Lower leg skin (tissue), 4 donors: Measurements from ENCODE around the gene GPHA2. TPM values are rescaled to one million over a fixed set of nuclear protein-coding genes. Genes with fewer than 3 reads are reported as not detected.

Experiments
- DNase-seq, 2 donors: peaks; one replicate each; pipeline ENCODE4 v3.0.0-alpha.2; 2019; ENCODE audit warnings: low spot score in 2 of 2
- H3K4me3 ChIP-seq: fragments of 200-600 bp; sonication (generic); 2 replicates; pipeline ENCODE4 v1.5.1; 2017; ENCODE audit warnings: mild to moderate bottlenecking, low read depth; ENCODE audit not compliant: poor library complexity, severe bottlenecking
- POLR2A ChIP-seq, 2 donors: fragments of 450-650 bp; IDR thresholded peaks; one replicate each; pipeline ENCODE4 v1.6.1; 2016 to 2017; ENCODE audit warnings: antibody characterized with exemption in 2 of 2, mild to moderate bottlenecking in 1 of 2, moderate library complexity in 1 of 2
- WGBS, 2 donors: methylation state at CpG; one replicate each; pipeline ENCODE4 v1.1.5; 2018; 5-methylcytosine and 5-hydroxymethylcytosine counted together
- intact Hi-C: fragments of 100-400 bp; cut with DNase I; formaldehyde crosslinking; loops from one replicate; pipeline ENCODE4 v1.15.0; 2023; ENCODE audit warnings: low total_unique reads
- total RNA-seq, 4 donors: library from RNA; depleted of rRNA; stranded (reverse); fragments of >200 nt; gene quantifications; one replicate each; pipeline ENCODE4 v1.1.0, GENCODE V29; 2016
- TF ChIP-seq, protein P1 (sequence below), 3 donors: fragments of 450-650 bp; IDR thresholded peaks; one replicate each; pipeline ENCODE4 v1.5.1; 2016; ENCODE audit warnings: antibody characterized with exemption in 3 of 3, mild to moderate bottlenecking in 3 of 3, moderate library complexity in 2 of 3

The GPHA2 gene
- total RNA-seq, 4 donors from 2014 or later: not detected

DNA sequence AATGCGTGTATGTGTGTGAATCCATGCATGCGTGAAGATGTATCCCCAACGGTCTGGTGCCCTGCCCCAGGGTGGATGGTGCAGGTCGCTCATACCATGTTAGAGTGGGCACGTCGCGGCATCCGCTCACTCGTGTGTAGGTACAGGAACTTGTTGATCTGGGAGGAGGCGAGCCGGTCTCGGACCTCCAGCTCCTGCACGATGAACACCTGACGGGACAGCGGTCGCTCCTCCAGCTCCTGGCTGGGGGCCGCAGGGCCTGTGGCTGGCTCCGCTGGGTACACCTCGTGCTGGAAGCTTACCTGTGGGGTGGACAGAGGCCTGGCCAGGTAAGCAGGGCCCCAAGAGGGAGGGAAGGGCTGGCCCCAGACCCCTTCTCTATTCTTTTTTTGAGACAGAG lies 37.2 kb downstream of the GPHA2 start:
- intact Hi-C loops: no loop called here
- TF ChIP-seq, protein P1, sequence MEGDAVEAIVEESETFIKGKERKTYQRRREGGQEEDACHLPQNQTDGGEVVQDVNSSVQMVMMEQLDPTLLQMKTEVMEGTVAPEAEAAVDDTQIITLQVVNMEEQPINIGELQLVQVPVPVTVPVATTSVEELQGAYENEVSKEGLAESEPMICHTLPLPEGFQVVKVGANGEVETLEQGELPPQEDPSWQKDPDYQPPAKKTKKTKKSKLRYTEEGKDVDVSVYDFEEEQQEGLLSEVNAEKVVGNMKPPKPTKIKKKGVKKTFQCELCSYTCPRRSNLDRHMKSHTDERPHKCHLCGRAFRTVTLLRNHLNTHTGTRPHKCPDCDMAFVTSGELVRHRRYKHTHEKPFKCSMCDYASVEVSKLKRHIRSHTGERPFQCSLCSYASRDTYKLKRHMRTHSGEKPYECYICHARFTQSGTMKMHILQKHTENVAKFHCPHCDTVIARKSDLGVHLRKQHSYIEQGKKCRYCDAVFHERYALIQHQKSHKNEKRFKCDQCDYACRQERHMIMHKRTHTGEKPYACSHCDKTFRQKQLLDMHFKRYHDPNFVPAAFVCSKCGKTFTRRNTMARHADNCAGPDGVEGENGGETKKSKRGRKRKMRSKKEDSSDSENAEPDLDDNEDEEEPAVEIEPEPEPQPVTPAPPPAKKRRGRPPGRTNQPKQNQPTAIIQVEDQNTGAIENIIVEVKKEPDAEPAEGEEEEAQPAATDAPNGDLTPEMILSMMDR (IDR thresholded peaks at IDR 0.05): no peak
- TF ChIP-seq POLR2A (IDR thresholded peaks at IDR 0.05): no peak
- 94 to 95% methylated on average over 19 of the region's 19 CpGs for WGBS, 2 donors
- DNase-seq: no peak
- no peak overlapping the region for H3K4me3 ChIP-seq

DNA sequence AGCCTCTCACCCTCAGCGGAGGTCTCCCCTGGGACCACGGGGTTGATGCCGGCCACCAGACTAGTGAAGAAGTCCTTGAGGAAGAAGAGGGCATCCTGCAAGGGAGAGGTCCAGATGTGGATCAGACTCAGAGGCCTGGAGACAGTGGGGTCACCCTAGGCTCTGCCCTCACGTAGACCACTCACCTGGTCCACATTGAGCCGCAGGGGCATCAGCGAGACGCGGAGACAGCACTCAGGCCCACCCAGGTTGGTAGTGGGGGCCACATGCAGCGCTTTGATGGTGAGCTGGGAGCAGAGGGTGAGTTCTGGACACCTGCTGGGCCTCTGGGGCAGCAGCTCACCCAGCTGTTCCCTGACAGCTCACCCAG lies 37.6 kb downstream of the GPHA2 start:
- no peak for DNase-seq
- TF ChIP-seq POLR2A (IDR thresholded peaks at IDR 0.05): no peak
- TF ChIP-seq, protein P1 (IDR thresholded peaks at IDR 0.05): no peak
- intact Hi-C loops: no loop called here
- WGBS, 2 donors: 92 to 94% methylated on average over 9 of the region's 9 CpGs
- H3K4me3 ChIP-seq: no peak overlapping the region

DNA sequence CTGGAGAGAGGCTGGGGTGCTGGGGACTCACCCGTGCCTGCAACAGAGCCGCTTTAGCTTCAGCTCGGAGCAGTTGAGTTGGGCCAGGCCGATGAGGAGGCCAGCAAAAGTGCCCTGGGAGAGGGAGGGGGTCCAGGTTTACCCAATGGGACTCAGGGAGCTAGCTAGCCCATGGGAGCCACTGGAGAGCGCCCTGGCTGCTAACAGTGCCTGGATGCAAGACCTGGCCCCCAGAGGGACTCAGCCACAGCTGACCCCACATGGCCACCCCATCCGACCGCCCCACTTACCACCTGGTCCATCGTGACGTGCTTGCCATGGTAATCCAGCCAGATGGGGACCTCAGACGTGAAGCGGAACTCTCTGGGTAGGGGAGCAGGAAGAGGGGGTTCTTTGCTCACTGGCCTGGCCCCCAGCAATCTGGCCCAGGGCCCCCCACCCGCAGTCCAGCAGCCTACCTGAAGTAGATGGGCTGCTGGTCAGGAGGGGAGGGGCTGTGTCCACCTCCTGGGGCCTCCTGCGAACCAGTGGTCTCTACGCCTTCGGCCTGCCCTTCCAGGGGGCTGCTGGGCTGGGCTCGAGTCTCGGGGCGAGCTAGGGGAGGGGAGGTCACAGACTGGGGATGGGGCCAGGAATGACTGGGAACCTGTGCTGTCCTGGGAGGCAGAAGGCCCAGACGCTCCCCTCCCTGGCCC lies 38.2 kb downstream of the GPHA2 start:
- intact Hi-C loops: no loop called here
- H3K4me3 ChIP-seq: no peak overlapping the region
- TF ChIP-seq POLR2A (IDR thresholded peaks at IDR 0.05): no peak
- TF ChIP-seq, protein P1 (IDR thresholded peaks at IDR 0.05): no peak
- no peak for DNase-seq
- WGBS, 2 donors: 91% methylated on average over 11 to 19 of the region's 19 CpGs

DNA sequence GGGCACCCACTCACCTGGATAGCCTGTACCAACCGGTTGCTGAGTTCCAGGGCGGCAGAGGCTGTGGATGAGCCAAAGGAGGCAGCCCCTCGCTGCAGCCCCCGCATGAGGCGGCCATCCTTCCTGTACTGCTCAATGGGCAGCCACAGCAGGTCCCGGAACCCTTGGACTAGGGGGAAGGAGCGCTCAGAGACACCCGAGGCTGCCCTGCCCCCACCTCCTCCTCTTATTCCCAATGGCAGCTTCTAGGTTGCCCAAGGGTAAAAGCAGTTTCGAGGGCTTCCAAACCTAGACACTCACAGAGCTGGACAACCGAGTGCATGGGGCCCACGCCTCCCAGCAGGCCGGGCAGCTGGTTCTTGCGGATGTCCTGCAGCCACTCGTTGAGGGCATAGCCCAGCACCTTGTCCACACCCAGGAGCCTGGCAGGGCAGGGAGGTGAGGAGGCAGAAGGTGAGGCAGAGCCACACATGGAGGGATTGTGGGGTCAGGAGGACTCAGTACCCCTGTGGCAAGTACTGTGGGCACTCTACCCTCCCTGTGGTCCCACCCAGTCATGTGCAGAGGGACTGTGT lies 39.2 kb downstream of the GPHA2 start:
- no peak overlapping the region for H3K4me3 ChIP-seq
- TF ChIP-seq POLR2A (IDR thresholded peaks at IDR 0.05): no peak
- TF ChIP-seq, protein P1 (IDR thresholded peaks at IDR 0.05): no peak
- no peak for DNase-seq
- intact Hi-C loops: no loop called here
- WGBS, 2 donors: 72 to 90% methylated on average over 12 to 14 of the region's 14 CpGs

DNA sequence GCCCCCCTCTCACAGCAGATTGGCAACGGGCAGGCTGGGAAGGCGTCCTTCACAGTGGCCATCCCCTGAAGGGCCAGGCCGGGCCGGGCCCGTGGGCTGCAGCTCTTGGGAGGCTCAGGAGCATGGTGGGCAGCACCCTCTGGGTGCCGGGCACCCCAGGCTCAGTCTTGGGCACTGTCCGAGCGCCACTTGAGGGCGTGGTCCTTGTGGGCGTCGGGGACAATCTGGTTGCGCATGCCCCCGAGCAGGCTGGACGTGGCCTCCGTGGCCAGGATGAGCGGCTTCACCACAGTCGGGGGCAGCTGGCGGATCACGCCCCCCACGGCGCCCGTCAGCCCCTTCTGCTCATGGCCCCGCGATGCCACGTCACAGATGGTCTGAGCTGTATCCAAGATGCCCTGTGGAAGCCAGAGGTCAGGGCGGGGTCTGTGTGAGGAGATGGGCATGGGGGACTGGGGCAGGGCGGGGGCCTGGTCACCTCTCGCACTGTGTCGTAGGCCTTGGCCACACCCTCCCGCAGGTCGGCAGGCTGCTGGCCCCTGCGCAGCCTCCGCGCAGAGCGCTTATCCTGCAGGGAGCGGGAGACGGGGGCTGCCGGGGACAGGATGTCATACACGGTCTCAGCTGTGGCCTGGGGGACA lies 40.8 kb downstream of the GPHA2 start:
- TF ChIP-seq POLR2A (IDR thresholded peaks at IDR 0.05): no peak
- TF ChIP-seq, protein P1 (IDR thresholded peaks at IDR 0.05): no peak
- intact Hi-C loops: loop anchor here (5.0 kb wide), 1 partner anchor 48 kb away; no protein-coding TSS in a partner anchor
- WGBS, 2 donors: 85 to 90% methylated on average over 29 to 31 of the region's 39 CpGs
- DNase-seq: no peak
- no peak overlapping the region for H3K4me3 ChIP-seq
